Measurements from ENCODE around the gene ZNF571. TPM values are rescaled to one million over a fixed set of nuclear protein-coding genes. Genes with fewer than 3 reads are reported as not detected.

Gene ZNF571
- 2.4 TPM for total RNA-seq
- long read RNA-seq, partial matches to known transcripts = 0 of 3 reads
- long read RNA-seq, other reads (novel, unspliced or antisense) = 0 of 3 reads

DNA sequence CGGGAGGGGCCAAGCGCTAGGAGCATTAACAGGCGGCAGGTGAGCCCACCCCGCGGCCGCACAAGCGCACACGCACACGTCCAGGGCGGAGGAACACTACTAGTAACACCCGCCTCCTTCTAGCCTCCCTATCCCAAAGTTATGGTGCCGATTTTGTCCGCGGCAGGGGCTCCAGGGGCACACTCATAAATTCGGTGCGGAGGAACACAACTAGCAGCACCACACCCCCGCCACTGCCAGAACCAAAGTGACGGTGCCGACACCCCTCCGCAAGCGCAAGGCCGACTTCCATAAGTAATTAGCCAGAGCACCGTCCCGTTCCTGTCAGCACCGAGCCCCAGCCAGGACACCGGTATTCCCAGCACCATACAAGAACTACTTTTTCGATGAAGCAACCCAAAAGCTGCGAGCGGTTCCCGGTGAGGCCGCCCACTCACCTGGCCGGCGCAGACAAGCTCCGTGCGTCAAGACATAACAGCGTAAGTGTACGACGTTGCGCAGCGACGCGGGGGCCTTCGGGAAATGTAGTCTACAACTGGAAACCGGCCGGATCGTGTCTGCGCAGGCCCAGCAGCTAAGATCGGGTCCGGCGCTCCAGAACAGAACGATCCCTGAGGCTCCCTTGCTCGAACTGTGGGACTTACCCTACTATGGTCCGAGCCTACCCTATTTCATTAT is at the start of gene ZNF571, which contains the start of gene ZNF540:
TSS of gene ZNF571 (minus strand) at position 489 of the 678 bp plus-strand sequence. CDS start 8,116 bp downstream, outside the sequence.
TSS of gene ZNF540 (plus strand) at position 573 of the 678 bp plus-strand sequence. CDS start 3,572 bp downstream, outside the sequence.
- intact Hi-C loops (cut with DNase I) = no loop called here
- peak; percentile 100 for ATAC-seq (ENCODE audit: poor library complexity)

DNA sequence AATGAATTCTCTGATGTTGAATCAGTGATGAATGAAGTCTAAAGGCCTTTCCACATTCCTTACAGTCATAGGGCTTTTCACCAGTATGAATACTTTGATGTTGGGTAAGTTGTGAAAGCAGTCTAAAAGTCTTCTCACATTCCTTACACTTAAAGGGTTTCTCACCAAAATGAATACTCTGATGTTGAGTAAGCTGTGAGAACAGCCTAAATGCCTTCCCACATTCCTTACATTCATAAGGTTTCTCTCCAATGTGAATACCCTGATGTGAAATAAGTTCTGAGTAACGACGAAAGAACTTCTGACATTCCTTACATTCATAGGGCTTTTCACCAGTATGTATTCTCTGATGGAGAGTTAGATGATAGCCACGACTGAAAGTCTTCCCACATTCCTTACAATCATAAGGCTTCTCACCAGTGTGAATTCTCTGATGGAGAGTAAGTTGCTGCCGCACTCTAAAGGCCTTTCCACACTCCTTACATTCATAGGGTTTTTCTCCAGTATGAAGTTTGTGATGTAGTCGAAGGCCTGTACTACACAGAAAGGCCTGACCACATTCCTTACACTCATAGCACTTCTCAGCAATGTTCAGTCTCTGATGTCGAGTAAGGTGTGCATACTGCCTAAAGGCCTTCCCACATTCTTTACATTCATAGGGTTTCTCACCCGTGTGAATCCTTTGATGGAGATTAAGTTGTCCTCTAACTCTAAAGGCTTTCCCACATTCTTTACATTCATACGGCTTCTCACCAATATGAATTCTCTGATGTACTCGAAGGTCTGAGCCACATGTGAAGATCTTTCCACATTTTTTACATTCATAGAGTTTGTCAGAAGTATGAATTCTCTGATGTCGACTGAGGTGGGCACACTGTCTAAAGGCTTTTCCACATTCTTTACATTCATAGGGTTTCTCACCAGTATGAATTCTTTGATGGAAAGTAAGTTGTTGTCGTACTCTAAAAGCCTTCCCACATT is 40.8 kb upstream of the ZNF571 start:
- intact Hi-C loops (cut with DNase I) = no loop called here
- no peak for ATAC-seq (ENCODE audit: poor library complexity)
- no peak for DNase-seq

More for the DNA sequence above, at the start of gene ZNF571, which contains the start of gene ZNF540:
- DNase-seq = peak; percentile 97

DNA sequence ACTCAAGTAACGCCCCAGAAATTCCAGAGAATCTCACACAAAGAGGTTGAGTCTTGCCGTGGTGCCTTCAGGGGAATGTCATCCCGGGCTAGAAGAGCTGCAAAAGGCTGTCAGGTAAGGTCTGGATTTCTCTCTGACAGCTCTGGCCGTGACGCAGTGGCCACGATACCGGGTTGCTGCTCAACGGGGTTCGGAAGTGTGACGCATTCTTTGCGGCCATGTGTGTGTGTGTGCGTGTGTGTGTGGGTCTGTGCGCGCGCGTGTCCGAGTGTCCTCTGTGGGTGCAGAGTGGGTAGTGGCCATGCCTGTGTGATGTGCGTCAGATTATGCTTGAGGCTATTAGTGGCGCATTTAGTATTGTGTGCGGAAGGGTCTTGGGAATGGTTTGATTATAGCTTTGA is 390 bp upstream of the ZNF571 start:
- peak; percentile 77 for DNase-seq
- intact Hi-C loops (cut with DNase I) = no loop called here
- peak; percentile 75 for ATAC-seq (ENCODE audit: poor library complexity)

DNA sequence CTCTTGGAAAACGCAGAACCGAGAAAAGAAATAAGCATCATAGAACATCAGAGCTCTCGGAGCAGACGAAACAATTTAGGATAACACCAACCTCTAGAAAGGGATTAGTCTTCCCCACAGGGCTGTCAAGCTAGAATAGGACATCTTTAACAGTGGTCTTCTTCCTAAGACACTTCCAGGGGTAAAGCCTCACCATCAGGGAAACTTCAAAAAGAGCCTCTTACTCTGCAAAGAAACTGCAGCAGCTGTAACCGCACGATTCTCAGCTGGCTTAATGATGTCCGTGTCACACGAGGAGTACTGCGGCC is 642 bp downstream of the ZNF571 start:
- DNase-seq = no peak
- intact Hi-C loops (cut with DNase I) = no loop called here

DNA sequence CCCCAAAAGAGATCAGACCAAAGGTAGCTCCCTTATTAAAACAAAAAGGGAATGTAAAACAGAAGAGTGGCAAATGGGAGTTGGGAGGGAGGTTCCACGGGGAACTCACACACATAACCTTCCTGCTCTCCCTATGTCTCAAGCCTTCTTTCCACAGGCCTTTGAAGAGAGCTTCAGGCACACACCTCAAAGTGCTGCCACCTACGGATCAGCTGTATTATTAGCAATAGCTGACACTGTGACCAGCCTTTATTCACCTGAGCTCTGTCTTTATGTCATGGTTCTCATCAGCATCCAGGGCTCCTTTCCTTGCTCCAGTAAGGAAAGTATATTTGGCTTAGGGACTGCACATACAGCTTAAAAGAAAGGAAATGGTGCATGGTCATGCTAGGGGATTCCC is 11.3 kb downstream of the ZNF571 start:
- no peak for ATAC-seq (ENCODE audit: poor library complexity)
- no peak for DNase-seq
- intact Hi-C loops (cut with DNase I) = no loop called here

More for the DNA sequence above, 642 bp downstream of the ZNF571 start:
- no peak for ATAC-seq (ENCODE audit: poor library complexity)

DNA sequence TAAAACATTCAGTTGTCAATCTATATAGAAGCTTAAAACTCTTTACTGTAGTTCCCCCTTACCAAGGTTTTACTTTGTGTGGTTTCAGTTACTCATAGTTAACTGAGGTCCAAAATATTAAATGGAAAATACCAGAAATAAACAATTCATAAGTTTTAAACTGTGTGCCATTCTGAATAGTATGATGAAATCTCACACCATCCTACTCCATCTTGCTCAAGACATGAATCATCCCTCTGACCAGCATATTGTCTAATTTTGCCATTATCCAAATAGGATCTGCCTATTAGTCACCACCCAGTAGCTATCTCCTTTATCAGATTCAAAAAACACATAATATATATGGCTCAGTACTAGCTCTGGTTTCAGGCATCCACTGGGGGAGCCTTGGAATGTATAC is 22.4 kb downstream of the ZNF571 start:
- intact Hi-C loops (cut with DNase I) = no loop called here
- no peak for ATAC-seq (ENCODE audit: poor library complexity)

DNA sequence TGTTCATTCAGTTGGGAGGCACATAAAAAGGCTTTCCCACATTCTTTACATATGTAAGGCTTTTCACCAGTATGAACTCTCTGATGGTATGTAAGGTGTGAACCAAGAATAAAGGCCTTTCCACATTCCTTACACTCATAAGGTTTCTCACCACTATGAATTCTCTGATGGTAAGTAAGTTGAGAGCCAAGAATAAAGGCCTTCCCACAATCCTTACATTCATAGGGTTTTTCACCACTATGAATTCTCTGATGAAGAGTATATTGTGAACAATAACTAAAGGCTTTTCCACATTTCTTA is 29.3 kb downstream of the ZNF571 start:
- ATAC-seq (ENCODE audit: poor library complexity) (no peak), DNase-seq (no peak)
- intact Hi-C loops (cut with DNase I) = no loop called here

More for the DNA sequence above, 22.4 kb downstream of the ZNF571 start:
- DNase-seq = no peak

DNA sequence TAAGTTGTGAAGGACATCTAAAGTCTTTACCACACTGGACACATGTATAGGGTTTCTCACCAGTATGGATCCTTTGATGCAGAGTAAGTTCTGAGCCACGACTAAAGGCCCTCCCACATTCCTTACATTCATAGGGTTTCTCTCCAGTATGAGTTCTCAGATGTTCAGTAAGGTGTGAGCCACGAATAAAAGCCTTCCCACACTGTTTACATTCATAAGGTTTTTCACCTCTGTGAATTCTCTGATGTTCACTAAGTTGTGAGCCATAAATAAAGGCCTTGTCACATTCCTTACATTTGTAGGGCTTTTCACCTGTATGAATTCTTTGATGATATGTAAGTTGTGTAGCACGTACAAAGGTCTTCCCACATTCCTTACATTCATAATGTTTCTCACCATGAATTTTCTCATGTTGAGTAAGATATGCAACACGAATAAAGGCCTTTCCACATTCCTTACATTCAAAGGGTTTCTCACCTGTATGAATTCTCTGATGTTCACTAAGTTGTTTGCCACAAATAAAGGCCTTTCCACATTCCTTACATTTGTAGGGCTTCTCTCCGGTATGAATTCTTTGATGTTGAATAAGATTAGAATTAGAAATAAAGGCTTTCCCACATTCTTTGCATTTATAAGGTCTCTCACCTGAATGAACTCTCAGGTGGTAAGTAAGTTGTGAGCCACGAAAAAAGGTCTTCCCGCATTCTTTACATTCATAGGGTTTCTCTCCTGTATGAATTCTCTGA is 29.8 kb downstream of the ZNF571 start:
- DNase-seq (no peak), ATAC-seq (ENCODE audit: poor library complexity) (no peak)
- intact Hi-C loops (cut with DNase I) = no loop called here

DNA sequence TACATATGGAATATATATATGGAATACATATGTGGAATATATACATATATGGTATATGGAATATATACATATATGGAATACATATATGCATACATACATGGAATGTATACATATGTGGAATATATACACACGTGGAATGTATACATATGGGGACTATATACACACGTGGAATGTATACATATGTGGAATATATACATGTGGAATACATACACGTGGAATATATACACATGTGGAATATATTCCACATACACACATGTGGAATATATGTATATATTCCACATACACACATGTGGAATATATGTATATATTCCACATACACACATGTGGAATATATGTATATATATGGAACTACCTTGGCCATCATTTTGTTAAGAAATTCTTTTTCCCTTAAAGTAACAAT is 31.1 kb downstream of the ZNF571 start:
- ATAC-seq (ENCODE audit: poor library complexity) = no peak
- intact Hi-C loops (cut with DNase I) = no loop called here
- no peak for DNase-seq

DNA sequence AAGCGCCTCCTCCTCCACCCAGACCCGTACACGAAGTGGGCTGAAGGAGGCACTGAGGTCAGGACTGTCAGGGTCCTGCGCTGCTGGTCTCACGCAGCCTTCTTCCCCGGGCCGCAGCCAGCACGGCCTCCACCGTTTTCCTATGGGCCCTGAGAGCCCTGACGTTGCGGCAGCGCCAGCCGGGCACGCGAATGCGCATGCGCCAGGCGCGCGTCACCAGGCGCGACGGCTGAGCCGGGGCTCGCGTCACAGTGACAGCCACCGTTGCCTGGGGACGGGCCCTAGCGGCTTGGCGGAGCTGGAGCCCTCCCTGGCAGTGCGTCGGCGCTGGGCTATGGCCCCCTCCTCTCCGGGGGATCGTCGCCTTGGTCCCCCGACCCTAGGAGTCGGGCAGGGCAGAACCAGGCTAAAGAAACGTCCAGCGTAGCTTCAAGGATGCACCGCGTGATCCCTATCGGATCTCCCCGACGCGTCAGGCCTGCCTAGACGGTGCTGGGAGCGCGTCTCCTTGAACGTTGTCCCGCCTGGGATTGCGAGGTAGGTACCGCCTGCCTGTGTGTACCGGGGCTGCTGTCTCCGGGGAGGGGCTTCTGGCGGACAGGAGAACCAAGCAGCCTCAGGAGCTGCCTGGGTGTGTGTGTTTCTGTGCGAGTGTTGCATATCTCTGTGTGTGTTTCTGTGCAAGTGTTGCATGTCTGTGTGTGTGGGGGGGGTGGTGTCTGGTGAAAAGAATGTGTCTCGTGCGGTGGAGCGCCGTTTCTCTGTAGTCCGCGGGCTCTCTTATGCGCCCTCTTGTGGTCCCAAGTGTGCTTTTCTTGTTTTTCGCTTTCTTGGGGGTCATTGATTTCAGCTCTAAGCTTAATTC is 43.2 kb downstream of the ZNF571 start:
- peak; percentile 59 for DNase-seq
- peak; percentile 80 for ATAC-seq (ENCODE audit: poor library complexity)
- intact Hi-C loops (cut with DNase I) = no loop called here

DNA sequence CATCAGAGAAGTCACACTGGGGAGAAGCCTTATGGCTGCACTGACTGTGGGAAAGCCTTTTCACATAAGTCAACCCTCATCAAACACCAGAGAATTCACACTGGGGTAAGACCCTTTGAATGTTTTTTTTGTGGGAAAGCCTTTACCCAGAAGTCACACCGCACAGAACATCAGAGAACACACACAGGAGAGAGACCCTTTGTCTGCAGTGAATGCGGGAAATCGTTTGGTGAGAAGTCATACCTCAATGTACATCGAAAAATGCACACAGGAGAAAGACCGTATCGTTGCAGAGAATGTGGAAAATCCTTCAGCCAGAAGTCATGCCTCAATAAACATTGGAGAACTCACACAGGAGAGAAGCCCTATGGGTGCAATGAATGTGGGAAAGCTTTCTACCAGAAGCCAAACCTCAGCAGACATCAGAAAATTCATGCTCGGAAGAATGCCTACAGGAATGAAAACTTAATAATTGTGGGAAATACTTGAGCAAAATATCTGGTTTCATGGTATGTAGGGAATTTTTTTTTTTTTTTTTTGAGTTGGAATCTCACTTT is 57.1 kb downstream of the ZNF571 start:
- intact Hi-C loops (cut with DNase I) = no loop called here
- DNase-seq (no peak), ATAC-seq (ENCODE audit: poor library complexity) (no peak)

DNA sequence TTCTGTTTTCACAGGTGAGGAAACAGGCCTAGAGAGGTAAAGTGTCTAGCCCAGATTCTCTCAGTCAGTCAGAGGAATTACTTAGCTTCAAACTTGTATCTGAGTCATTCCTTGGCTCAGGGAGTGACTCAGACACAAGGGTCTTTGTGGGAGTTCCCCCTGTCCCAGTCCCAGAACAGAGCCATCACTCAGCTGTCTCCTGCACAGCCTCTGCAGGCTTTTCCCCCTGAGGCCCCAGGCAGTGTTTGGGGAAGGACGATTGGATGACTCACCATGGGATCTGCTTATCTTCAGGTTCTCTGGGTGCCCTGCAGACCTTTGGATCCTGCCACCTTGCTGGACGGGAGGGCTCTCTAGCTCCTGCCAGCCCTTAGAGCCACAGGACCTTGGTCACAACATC is 74.7 kb downstream of the ZNF571 start:
- DNase-seq = no peak
- ATAC-seq (ENCODE audit: poor library complexity) = no peak
- intact Hi-C loops (cut with DNase I) = no loop called here

Other genes with a start within 250 kb of the ZNF571 start
- 7.2 TPM for gene ZNF527, start 223.7 kb downstream of the ZNF571 start, total RNA-seq
- 5.2 TPM for gene ZNF569, start 127.3 kb downstream of the ZNF571 start, total RNA-seq
- gene ZNF570, start 125.4 kb downstream of the ZNF571 start, total RNA-seq = 6.7 TPM
- gene ZNF793, start 87.9 kb downstream of the ZNF571 start, total RNA-seq = 5.7 TPM
- 7.9 TPM for gene ZNF540, start 84 bp upstream of the ZNF571 start, total RNA-seq
- gene ZFP30, start 60.7 kb upstream of the ZNF571 start, total RNA-seq = 5.8 TPM
- 7.1 TPM for gene ZNF607, start 125.0 kb upstream of the ZNF571 start, total RNA-seq
- 13.9 TPM for gene ZNF573, start 184.8 kb upstream of the ZNF571 start, total RNA-seq

All from Right ventricle myocardium superior (tissue), 1 donor.